HG02763 (cell line): ENCODE data around the gene OTUB2.
A peak's percentile ranks its signal among the peaks of the same experiment; 100 is the strongest.

Experiments used
- ATAC-seq: cut with Tn5 transposase; IDR thresholded peaks from one replicate; pipeline ENCODE4 v1.9.1; 2021; ENCODE audit warnings: mild to moderate bottlenecking, moderate library complexity; ENCODE audit not compliant: unreplicated experiment

OTUB2 gene

GRCh38 chr14:94020267-94020666, 5.9 kb upstream of the OTUB2 start:
- ATAC-seq, result no peak

DNA sequence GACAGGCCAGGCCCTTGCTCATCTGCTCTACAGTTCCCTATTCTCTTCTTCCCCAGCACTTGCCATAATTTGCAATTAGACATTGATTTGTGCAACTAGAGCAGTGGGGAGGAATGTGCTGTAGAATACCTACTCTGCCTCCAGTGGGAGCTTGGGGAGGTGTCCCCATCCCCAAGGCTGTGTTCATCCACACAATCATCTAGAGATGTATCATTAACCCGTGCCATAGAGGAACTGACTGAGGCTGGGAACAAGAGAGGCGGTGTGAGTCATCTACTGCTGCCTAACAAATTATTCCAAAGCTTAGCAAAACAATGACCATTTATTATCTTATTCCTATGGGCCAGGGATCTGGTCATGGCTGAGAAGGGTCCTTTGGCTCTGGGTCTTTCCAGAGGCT, 5.1 kb upstream of the OTUB2 start:
- ATAC-seq, result no peak

- ATAC-seq, result no peak
These were observed 4.6 kb upstream of the OTUB2 start for GRCh38 chr14:94021416-94022157.

- ATAC-seq, result no peak
These were observed 3.4 kb upstream of the OTUB2 start for GRCh38 chr14:94022532-94023411.

- ATAC-seq, result no peak
These were observed 1.6 kb upstream of the OTUB2 start for GRCh38 chr14:94024549-94024948.

DNA sequence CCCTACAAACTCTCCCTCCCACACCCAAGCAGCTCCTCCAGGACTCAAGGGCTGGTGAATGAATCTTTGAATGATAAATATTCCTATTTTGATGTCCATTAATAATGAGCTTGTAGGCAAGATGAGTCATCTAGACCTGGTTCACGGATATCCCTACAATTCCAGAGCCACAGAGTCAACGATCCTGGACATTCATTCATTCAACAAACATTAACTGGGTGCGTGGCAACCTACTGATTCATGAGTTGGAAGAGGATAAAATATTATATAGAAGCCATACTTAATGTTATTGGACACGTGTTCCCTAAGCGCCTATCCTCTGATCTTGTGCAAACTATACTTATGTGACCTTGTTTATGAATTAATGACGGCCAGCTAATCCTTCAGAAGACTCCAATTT, 420 bp upstream of the OTUB2 start:
- no peak for ATAC-seq

- no peak for ATAC-seq
These were observed 839 bp downstream of the OTUB2 start for GRCh38 chr14:94026889-94027469.

GRCh38 chr14:94027566-94028449, 1.7 kb downstream of the OTUB2 start:
- no peak for ATAC-seq

DNA sequence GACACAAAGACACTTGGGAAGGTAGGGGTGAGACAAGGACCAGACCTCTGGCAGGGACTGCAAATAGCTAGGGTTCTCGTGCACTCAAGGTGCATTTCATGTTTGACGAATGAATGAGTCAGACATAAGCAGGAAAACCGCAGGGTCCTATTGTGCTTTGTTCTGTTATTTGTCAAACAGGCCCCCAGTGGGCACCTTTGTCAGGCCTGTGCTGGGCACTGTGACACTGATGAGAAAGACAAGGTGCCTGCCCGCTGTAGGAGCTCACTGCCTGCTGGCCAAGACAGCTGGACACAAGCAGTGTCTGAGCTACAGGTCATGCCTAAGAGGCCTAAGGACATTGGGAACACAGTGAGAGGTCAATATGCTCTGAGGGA, 2.3 kb downstream of the OTUB2 start:
- no peak for ATAC-seq

GRCh38 chr14:94029265-94029664, 3.1 kb downstream of the OTUB2 start:
- no peak for ATAC-seq

- ATAC-seq, result no peak
These were observed 3.6 kb downstream of the OTUB2 start for GRCh38 chr14:94029671-94030203.

DNA sequence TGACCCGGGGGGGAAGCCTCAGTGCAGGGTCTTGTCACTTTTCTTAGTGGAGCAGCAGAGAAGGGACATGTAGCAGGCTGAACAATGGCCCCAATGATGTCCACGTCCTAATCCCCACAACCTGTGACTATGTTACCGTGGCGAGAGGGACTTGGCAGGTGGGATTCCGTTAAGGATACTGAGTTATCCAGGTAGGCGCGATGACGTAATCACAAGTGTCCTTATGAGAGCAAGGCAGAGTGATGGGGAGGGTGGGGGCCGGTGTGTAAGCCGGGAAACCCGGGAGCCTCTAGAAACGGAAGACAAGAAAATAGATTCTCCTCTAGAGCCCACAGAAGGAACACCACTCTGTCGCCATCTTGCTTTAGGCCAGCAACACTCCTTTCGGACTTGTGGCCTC, 4.4 kb downstream of the OTUB2 start:
- no peak for ATAC-seq

DNA sequence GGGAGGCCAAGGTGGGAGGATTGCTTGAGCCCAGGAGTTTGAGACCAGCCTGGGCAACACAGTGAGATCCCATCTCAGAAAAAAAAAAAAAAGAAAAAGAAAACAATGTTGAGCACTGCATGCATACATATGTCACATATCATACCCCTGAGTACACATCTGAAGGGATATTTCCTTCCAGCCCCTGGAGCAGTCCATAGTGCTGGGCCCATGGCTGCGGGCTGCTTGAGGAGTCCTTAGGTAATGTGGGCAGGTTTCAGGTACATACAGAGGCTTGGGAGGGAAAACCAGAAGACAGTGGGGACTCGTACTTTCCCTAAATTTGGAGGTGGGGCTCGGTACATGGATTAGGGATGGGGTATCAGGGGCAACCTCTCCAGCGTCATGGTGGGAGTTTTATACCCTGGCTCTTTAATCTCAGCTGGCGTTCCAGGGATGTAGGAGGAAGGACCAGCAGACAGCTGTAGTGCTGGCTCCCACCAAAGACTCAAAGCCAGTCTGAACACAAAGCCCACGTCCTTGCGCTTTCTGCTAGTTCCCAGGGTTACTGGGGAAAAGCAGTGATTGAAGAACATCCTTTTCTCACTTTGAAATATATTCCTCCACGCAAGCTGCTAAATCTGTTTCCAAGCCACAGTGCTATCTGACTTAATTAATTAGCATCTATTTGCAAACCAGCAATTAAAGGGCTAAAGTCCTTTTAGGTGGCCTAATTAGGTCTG, 5.2 kb downstream of the OTUB2 start:
- ATAC-seq, result no peak

GRCh38 chr14:94031883-94032279, 5.7 kb downstream of the OTUB2 start:
- no peak for ATAC-seq

DNA sequence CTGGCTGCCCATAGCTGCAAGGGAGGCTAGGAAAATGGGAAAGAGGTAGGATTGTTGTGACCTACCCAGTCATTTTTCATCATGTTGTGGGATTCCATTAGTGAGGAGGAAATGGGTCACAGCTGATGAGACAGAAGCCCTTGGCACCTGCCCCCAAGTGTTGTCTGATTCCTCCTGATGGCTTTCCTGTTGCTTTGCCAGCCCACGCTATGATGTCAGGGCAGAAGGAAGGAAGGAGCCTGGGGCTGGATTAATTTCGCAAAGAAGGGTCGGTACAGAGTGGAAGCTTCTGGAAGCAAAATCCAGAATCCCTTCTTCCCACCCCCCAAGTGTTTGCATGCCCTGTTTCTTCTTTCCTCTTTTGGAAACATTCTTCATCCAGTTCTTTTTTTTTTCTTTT, 8.7 kb downstream of the OTUB2 start:
- ATAC-seq, result no peak

- peak; percentile 80 for ATAC-seq
These were observed 10.4 kb downstream of the OTUB2 start for GRCh38 chr14:94036313-94037167.

- ATAC-seq, result no peak
These were observed 11.8 kb downstream of the OTUB2 start for GRCh38 chr14:94037954-94038353.

- ATAC-seq, result no peak
These were observed 12.4 kb downstream of the OTUB2 start for GRCh38 chr14:94038510-94038909.
